Stomach (tissue), 9 donors: ENCODE results near the gene RPP25L. TPM values are rescaled to one million over a fixed set of nuclear protein-coding genes. Genes with fewer than 3 reads are reported as not detected.

ENCODE experiments used
- DNase-seq, 2 donors: peaks; one replicate each; pipeline versions ENCODE4 v3.0.0 to v3.0.0-alpha.2; 2013 to 2019
- H3K27ac ChIP-seq, 5 donors: fragments of 200-600 bp in 4 of 5; sonication (generic) in 4 of 5; one replicate each; pipeline ENCODE4 v1.5.1; 2013 to 2019; ENCODE audit warnings: mild to moderate bottlenecking in 1 of 5, moderate library complexity in 1 of 5
- H3K27me3 ChIP-seq, 3 donors: fragments of 200-600 bp; sonication (generic); one replicate each; pipeline ENCODE4 v1.5.1; 2017 to 2019; ENCODE audit warnings: mixed run types in 1 of 3
- H3K36me3 ChIP-seq, 4 donors: fragments of 200-600 bp; sonication (generic); 1 replicate in 3 of 4; 2 replicates in 1 of 4; pipeline ENCODE4 v1.5.1; 2016 to 2019
- H3K4me1 ChIP-seq, 4 donors: fragments of 200-600 bp; sonication (generic); one replicate each; pipeline ENCODE4 v1.5.1; 2016 to 2019
- H3K4me3 ChIP-seq, 4 donors: fragments of 200-600 bp; sonication (generic) in 3 of 4; one replicate each; pipeline ENCODE4 v1.5.1; 2016 to 2019; ENCODE audit warnings: mild to moderate bottlenecking in 1 of 4
- H3K9me3 ChIP-seq, 4 donors: fragments of 200-600 bp; sonication (generic); one replicate each; pipeline ENCODE4 v1.5.1; 2016 to 2019
- EP300 ChIP-seq: sonication (generic); formaldehyde crosslinking; IDR thresholded peaks from one replicate; pipeline ENCODE4 v1.6.1; 2017; ENCODE audit warnings: antibody characterized with exemption
- POLR2A ChIP-seq, 4 donors: fragments of 450-650 bp; IDR thresholded peaks; one replicate each; pipeline ENCODE4 v1.6.1; 2016; ENCODE audit warnings: antibody characterized with exemption in 4 of 4, control low read depth in 2 of 4, mild to moderate bottlenecking in 1 of 4, moderate library complexity in 1 of 4
- POLR2AphosphoS5 ChIP-seq, 3 donors: sonication (generic); formaldehyde crosslinking; IDR thresholded peaks; one replicate each; pipeline ENCODE4 v1.6.1; 2016; ENCODE audit warnings: antibody characterized with exemption in 3 of 3
- WGBS, 5 donors: extraction: QIAGEN DNeasy Blood & Tissue Kit in 3 of 5; methylation state at CpG; one replicate each; pipeline versions ENCODE4 v1.1.5 to v1.1.7; 2013 to 2018; 5-methylcytosine and 5-hydroxymethylcytosine counted together
- intact Hi-C: fragments of 100-400 bp; cut with DNase I; formaldehyde crosslinking; loops from one replicate; pipeline ENCODE4 v1.15.1; 2023; ENCODE audit warnings: low total_unique reads
- polyA plus RNA-seq, 3 donors: library from polyadenylated mRNA; stranded (reverse); fragments of 200-250 nt; gene quantifications; one replicate each; pipeline ENCODE4 v1.2.3, GENCODE V29; 2013
- total RNA-seq, 5 donors: library from RNA; depleted of rRNA; stranded (reverse); fragments of >200 nt; gene quantifications; one replicate each; pipeline versions ENCODE4 v1.1.0 to v1.2.3, GENCODE V29; 2014 to 2016
- TF ChIP-seq, protein P1 (sequence below), 7 experiments: fragments of 450-650 bp in 4 of 7; fragments of 200-600 bp in 3 of 7; sonication (generic) in 3 of 7; IDR thresholded peaks; one replicate each; pipeline ENCODE4 v1.5.1; 2016 to 2019; ENCODE audit warnings: antibody characterized with exemption in 7 of 7, control low read depth in 2 of 7, mild to moderate bottlenecking in 1 of 7
- donor health status: healthy with polysubstance abuse.
- donor health status: Bipolar disorder and iron deficiency.
- donor health status: healthy.

Gene RPP25L
- total and polyA plus RNA-seq, 8 donors = 2.9 to 49.5 (median 33.4) TPM

GRCh38 chr9:34648673-34649072 lies 36.8 kb upstream of the RPP25L start:
- intact Hi-C loops = no loop called here
- 95 to 98% (median 96%) methylated on average over 8 of the region's 8 CpGs for WGBS, 5 donors
- no peaks in the 10 kb centered on the region for H3K27me3 ChIP-seq
- no peaks in the 10 kb centered on the region for H3K9me3 ChIP-seq
- no peak for DNase-seq
- TF ChIP-seq POLR2AphosphoS5 (IDR thresholded peaks at IDR 0.05) (no peak), POLR2A (IDR thresholded peaks at IDR 0.05) (no peak), EP300 (no peak)
- TF ChIP-seq, protein P1, sequence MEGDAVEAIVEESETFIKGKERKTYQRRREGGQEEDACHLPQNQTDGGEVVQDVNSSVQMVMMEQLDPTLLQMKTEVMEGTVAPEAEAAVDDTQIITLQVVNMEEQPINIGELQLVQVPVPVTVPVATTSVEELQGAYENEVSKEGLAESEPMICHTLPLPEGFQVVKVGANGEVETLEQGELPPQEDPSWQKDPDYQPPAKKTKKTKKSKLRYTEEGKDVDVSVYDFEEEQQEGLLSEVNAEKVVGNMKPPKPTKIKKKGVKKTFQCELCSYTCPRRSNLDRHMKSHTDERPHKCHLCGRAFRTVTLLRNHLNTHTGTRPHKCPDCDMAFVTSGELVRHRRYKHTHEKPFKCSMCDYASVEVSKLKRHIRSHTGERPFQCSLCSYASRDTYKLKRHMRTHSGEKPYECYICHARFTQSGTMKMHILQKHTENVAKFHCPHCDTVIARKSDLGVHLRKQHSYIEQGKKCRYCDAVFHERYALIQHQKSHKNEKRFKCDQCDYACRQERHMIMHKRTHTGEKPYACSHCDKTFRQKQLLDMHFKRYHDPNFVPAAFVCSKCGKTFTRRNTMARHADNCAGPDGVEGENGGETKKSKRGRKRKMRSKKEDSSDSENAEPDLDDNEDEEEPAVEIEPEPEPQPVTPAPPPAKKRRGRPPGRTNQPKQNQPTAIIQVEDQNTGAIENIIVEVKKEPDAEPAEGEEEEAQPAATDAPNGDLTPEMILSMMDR (IDR thresholded peaks at IDR 0.05) = no peak
- H3K27ac ChIP-seq = peak overlapping the region in 1 of 5 donors; percentile 87
- peaks cover 48 to 64% (median 56%) of the 10 kb centered on the region in 4 donors for H3K4me1 ChIP-seq
- peak overlapping the region in 1 of 4 donors; percentile 77 for H3K4me3 ChIP-seq
- peaks cover 14 to 25% (median 22%) of the 10 kb centered on the region in 4 donors for H3K36me3 ChIP-seq

DNA sequence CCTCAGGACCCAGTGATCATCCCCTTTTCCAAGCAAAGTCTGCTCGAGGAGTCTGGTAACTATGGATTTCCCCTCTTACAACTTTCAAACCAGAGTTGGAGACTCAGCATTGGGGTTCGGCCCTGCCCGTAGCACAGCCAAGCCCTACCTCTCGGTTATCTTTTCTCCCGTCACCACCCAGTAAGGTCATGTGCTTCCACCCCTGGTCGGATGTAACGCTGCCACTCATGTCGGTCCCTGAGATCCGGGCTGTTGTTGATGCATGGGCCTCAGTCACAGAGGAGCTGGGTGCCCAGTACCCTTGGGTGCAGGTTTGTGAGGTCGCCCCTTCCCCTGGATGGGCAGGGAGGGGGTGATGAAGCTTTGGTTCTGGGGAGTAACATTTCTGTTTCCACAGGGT lies 35.8 kb upstream of the RPP25L start:
- Histone ChIP-seq H3K27ac (peak overlapping the region in 4 of 5 donors; percentile 79 to 91 (median 86)), H3K27me3 (no peaks in the 10 kb centered on the region), H3K9me3 (no peaks in the 10 kb centered on the region), H3K4me1 (peaks cover 37 to 54% (median 46%) of the 10 kb centered on the region in 4 donors), H3K36me3 (peaks cover 14 to 25% (median 22%) of the 10 kb centered on the region in 4 donors), H3K4me3 (peak overlapping the region; percentile 63 to 77 (median 66))
- peak in 1 of 2 donors; percentile 41 for DNase-seq
- intact Hi-C loops = no loop called here
- 34 to 40% (median 37%) methylated on average over 7 to 10 of the region's 10 CpGs for WGBS, 5 donors
- TF ChIP-seq POLR2AphosphoS5 (IDR thresholded peaks at IDR 0.05) = no peak
- TF ChIP-seq EP300 = no peak
- TF ChIP-seq, protein P1 (IDR thresholded peaks at IDR 0.05) = no peak
- TF ChIP-seq POLR2A (IDR thresholded peaks at IDR 0.05) = no peak

DNA sequence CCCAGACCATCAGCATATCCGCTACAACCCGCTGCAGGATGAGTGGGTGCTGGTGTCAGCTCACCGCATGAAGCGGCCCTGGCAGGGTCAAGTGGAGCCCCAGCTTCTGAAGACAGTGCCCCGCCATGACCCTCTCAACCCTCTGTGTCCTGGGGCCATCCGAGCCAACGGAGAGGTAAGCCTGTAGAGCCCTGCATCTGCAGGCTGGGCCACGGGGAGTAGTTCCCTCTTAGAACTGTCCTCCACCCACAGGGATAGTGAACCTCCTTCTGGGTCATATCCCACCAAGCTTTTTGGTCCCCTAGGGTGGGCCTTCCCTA lies 35.1 kb upstream of the RPP25L start:
- WGBS, 5 donors = 0 to 4% (median 1%) methylated on average over 1 to 8 of the region's 8 CpGs
- no peak for DNase-seq
- Histone ChIP-seq H3K27ac (peak overlapping the region; percentile 79 to 91 (median 84)), H3K4me3 (peak overlapping the region; percentile 63 to 77 (median 66)), H3K4me1 (peaks cover 31 to 48% (median 39%) of the 10 kb centered on the region in 4 donors), H3K9me3 (no peaks in the 10 kb centered on the region), H3K36me3 (peaks cover 14 to 25% (median 22%) of the 10 kb centered on the region in 4 donors), H3K27me3 (no peaks in the 10 kb centered on the region)
- TF ChIP-seq POLR2A (IDR thresholded peaks at IDR 0.05) = no peak
- TF ChIP-seq, protein P1 (IDR thresholded peaks at IDR 0.05) = no peak
- no peak for TF ChIP-seq EP300
- no peak for TF ChIP-seq POLR2AphosphoS5 (IDR thresholded peaks at IDR 0.05)
- intact Hi-C loops = no loop called here

- Histone ChIP-seq H3K9me3 (no peaks in the 10 kb centered on the region), H3K36me3 (peaks cover 14 to 25% (median 22%) of the 10 kb centered on the region in 4 donors), H3K4me3 (peak within 1 kb of the TSS; percentile 63 to 77 (median 66)), H3K27ac (peak within 1 kb of the TSS; percentile 79 to 91 (median 84)), H3K4me1 (peaks cover 25 to 42% (median 33%) of the 10 kb centered on the region in 4 donors), H3K27me3 (no peaks in the 10 kb centered on the region)
- peak; percentile 96 to 97 for DNase-seq
- WGBS, 5 donors = 4 to 5% (median 5%) methylated on average over 35 to 43 of the region's 43 CpGs
- intact Hi-C loops = no loop called here
- TF ChIP-seq, protein P1 (IDR thresholded peaks at IDR 0.05) = peak in 4 of 7 experiments; percentile 21 to 40 (median 32)
- TF ChIP-seq EP300 (no peak), POLR2AphosphoS5 (IDR thresholded peaks at IDR 0.05) (peak in 2 of 3 donors; percentile 1 to 62), POLR2A (IDR thresholded peaks at IDR 0.05) (no peak)
Observed at GRCh38 chr9:34646211-34647083, 34.5 kb upstream of the RPP25L start, which contains the start of gene GALT. Gene GALT, plus strand, starts transcription at chr9:34646675. Its CDS starts 30 bp downstream, at chr9:34646705.
